CD4-positive, alpha-beta T cell treated with Interleukin-6 for 4 hours (primary cell): ENCODE results near the gene CIZ1.

Experiments
- DNase-seq: peaks from one replicate; pipeline ENCODE4 v3.0.0-alpha.2; 2020; ENCODE audit warnings: mixed read lengths

Gene CIZ1

DNA sequence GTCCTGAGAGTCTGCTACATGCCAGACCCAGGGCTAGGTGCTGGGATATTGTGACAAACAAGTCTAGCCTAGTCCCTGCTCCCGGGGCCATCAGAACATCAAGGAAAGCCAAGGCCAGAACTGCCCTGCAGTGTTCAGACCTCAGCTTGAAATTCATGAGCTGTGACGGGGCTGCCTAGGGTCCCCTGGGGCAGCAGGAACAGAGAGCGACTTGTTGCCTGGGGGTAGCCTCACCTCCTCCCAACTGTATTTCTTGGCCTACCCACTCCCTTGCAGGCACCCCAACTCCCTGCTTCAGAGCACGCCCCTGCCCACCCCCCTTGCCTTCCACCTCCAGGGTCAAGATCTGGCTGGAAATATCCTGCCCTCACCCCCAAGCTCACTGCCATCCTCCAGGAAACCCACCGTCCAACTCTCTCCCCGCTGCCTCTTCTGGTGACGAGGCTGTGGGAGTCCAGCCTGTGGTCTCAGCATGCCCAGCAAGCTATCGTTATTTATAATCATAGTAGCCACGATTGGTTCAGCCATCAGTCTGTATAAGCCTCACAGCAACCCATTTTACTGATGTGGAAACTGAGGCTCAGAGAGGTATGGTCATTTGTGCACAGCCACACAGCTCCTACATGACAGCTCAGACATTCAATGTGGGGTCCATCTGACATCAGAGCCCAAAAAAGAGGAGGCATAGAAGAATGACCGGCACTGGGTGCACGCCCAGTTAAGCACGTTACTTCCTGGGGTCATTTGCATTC lies 22.6 kb upstream of the CIZ1 start:
- no peak for DNase-seq

DNA sequence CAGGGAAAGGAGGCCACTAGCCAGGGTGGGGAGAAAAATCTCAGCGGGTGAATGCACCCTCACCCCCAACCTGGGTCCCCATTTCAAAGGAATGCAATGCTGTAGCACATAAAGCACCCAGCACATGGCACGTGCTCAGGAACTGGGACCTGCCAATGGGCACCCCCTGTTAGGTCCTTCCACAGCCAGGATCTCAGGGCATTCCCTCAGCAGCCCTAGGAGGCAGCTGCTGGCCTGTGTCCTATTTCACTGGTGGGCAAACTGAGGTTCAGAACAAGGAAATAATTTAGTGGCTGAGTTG lies 20.6 kb upstream of the CIZ1 start:
- no peak for DNase-seq

DNA sequence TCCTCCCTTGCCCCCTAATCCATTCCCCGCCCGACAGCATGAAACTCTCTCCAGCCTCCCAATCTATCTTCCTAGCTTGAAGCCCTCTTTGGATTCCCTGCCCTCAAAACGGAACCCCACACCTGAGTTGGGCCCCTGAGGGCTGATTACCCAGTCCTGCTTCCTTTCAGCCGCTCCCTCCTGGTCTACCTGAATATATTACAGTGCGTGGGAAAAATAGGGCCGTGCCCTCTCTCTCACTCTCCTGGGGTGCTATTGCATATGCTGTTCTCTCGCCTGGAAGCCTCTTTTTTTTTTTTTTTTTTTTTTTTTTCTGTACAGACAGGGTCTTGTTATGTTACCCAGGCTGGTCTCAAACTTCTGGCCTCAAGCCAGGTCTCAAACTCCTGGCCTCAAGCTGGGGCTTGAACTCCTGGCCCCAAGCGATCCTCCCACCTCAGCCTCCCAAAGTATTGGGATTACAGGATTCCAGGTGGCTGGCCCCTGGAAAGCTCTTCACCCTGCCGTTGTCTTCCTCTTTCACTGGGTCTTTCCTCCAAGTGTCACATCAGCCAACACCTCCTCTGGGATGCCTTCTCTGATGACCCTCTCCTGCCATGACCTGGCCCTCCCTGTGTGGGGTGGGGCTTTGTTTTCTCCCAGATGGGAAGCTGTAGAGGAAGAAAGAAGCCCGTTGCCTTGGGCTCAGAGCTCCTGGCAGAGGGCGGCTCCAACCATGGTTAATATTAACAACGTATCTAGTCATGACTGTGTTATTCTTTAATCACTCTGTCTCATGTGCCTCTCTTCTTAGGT lies 20.0 kb upstream of the CIZ1 start:
- DNase-seq = no peak

DNA sequence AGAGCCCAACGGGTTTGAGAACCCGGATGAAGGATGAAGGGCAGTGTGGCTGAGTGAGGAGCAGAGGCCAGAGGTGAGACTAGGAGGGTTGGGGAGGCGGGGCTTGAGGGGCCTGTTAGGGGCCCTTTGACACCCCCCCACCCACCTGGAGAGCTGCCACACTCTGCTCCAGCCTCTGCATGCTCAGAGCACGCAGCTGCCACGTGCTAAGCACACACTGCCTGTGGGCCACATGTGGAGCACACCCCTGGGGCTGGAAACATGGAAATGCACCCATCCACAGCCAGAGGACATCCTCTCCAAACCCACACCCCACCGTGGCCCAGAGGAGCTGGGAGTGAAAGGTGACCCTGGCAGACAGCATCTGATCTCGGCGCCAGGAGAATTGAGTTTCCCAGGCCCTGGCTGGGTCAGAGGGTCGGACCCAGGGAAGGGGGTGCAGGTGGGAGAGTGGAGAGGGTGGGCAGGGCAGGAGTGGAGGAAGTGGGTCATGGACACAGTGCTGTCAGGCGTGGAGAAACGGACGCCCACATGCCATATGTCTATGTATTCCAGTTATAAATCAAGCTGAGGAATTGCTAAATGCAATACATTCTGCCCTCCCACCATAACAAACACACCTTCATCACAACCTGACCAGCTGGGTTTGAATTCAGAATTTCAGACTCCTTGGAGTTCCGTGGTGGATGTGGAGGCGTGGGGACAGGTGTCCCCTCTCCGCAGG lies 17.7 kb upstream of the CIZ1 start:
- no peak for DNase-seq

DNA sequence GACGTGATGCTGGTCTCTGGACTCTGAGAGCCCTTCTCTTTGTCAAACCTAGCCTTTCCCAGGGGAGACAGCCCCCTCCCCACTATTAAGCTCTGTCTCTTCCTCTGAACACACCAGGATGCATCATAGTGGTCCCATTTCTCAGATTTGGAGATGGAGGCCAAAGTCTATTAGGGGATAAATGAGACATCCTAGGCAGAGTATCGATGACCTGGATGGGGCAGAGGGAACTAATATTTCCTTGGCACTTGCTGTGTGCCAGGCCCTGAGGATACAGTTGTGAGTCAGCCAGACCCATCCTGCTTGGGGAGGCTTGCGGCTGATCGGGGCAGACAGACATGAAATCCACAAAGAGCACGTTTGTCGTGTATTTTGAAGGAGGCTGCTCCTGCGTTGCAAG lies 17.0 kb upstream of the CIZ1 start:
- DNase-seq = no peak

DNA sequence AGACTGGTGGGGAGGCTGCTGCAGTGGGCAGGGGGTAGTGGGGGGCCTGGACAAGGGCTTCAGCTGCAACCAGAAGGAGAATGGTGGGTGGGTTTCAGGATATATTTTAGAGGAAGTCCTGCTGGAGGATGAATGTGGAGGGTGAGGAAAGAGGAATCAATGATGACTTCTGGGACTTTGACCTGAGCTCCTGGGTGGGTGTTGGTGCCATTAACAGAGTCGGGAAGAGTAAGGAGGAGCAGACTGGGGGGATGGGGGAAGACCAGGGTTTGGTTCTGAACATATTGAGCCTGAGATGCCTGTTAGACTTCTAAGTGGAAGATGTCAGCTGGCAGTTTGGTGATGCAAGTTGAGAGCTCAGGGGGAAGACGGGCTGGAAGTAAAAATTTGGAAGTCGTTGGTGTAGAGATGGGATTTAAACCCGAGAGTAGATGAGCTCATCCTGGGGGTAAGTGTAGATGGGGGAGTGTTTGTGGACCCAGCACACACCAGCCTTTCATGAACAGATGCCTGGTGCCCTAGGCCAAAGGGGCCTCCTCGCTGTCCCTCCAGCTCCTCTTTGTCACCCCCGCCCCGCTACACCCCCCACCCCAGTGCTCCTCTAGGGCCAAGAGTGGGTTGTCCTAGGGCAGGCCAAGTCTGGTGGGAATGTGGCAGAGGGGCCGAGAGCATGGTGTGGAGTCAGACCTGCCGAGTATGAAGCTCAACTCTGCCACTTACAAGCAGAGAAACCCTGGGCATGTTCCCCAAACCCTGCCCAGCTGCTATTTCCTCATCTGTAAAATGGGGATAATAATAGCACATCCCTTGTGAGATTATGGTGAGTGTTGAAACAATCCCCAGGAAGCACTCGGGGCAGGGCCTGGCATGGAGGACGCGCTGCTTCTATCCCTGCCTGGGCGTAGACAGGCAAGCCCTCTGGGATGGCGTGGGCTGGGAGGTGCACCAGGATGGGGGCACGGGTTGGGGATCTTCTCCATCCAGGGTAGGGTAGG lies 15.8 kb upstream of the CIZ1 start:
- DNase-seq = no peak

DNA sequence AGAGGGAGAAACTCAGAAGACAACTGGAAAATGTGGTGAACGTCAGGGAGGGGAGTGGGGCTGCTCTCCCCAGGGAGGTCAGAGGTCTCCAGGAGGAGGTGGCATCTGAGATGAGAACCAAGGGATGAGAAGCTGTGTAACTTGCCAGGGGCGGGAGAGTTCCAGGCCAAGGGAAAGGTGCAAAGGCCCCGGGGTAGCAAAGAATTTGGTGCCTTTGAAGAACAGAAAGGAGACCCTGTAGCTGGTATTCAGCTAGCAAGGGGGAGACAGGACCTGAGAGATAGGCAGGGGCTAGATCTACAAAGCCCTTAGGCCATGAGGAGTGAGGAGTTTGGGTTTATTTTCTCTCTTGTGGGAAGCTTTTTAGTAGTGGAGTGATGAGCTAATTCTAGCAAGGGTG lies 15.1 kb upstream of the CIZ1 start:
- DNase-seq = no peak

DNA sequence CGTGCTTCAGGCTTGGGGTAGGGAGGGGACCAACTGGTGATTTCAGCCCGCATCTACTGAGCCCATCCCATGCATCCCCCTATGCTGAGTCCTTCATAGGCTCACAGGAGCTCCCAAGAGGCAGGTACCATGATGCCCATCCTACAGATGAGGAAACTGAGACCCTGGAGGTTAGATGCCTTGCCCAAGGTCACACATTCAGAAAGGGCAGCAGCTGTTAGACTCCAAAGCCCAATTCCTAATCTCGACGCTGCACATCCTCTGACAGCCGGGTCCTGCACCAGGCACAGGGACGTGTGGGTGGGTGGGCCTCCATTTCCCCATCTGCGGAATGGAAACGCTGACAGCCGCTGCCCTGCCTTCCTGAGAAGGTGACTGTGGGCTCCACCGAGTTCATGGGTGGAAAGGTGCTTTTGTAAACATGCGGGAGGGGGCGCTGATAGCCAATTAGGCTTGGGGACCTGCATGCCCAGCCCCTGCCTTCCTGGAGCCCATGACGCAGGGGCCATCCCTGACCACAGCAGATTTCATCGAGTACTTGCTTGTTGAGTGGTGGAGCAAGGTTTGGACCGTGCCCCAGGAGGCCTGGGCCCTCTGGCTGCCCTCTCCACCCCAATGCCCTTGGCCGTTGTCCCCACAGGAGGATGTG lies 14.0 kb upstream of the CIZ1 start:
- no peak for DNase-seq

DNA sequence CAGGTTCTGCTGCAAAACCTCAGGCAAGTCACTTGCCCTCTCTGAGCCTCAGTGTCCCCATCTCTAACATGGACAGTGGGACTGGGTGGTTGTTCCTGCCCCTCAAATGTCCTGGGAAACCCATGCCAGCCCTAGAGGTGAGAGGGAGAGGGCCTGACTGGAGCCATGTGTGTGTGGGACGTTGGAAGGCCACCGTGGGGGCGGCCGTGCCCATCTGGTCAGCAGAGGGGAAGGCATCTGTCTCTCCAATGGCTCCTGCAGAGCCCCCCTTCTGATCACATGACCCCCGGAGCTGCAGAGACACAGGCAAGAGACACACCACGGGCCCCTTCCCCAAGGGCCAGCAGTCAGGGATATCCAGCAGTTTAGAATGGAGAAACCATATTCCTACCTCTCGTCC lies 13.5 kb upstream of the CIZ1 start:
- no peak for DNase-seq

DNA sequence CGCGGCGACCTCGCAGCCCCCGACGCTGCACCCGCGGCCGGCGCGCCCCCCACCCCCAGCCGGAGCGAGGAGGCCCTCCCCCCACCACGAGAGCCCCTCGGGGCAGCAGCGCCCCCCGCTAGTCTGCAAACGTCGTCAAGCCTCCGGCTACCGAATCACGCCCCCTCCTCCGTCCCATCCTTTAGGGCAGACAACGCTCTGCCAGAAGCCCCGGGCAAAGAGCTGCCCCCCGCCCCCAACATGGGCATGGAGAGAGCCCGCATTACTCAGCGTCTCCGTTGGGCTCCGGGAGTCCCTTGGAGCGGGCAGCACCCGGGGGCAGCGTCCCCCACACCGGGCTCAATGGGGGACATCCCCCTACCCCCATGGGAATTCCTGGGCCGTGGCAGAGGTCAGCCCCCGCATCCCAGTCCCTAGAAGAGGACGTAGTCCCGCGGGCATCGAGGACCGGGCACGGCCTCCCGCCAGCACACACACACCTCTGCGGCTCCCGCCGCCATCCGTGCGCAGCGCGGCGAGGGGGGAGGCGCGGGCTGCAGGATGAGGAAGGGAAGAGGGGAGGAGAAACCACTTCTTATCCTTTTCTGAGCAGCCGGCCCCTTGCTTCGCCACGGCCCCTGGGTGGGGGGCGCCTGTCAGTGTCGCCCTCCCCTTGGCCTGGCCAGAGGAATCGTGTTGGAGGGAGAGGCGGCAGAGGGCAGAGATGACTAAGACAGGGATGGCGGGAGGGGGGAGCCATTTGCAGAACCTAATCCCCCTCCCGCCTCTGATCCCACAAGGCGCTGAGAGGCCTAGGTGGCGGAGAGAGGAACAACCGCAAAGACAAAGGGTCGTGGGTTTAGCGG lies 12.6 kb upstream of the CIZ1 start:
- DNase-seq = peak; percentile 26

DNA sequence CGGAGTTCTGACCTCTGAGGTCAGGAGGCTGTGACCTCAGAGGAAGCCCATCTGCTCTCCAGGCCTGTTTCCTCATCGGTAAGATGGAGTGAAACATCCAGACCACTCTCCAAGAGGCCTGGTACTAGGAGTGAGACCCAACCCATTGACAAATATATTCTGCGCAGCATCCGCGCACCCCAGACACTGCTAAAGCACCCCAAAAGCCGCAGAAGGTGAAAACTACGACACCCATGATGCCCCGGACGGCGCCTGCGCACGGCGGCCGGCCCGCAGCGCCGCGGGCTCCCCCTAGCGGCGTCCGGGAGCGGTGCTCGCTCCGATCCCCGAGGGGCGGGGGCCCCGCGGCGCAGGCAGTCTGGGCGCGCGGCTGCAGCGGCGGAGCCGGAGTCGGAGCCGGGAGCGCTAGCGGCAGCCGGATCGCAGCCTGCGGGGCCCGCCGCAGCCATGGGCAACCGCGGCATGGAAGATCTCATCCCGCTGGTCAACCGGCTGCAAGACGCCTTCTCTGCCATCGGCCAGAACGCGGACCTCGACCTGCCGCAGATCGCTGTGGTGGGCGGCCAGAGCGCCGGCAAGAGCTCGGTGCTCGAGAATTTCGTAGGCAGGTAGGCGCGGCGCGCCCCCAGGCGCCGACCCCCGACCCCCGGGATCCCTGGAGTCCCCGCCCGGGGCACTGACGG lies 11.8 kb upstream of the CIZ1 start, which contains the start of gene DNM1:
DNM1 (plus strand) TSS at position 356 of the 683 bp plus-strand sequence; CDS start at position 448, 92 bp downstream.
- peak; percentile 75 for DNase-seq

DNA sequence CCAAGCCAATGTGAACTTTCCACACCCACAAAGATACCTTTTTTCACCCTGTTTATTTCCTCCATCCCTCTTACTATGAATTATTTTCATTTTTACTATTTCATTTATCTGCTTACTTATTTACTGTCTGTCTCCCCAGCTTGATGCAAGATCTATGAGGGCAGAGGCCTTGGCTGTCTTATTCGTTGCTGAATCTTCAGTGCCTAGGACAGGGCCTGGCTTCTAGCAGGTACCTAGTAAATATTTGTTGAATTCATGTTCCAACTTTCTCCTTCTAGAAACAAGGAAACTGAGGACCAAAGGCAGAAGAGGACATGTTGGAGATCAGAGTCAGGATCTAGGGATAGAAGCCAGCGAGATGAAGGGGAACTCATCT lies 11.3 kb upstream of the CIZ1 start:
- no peak for DNase-seq

DNA sequence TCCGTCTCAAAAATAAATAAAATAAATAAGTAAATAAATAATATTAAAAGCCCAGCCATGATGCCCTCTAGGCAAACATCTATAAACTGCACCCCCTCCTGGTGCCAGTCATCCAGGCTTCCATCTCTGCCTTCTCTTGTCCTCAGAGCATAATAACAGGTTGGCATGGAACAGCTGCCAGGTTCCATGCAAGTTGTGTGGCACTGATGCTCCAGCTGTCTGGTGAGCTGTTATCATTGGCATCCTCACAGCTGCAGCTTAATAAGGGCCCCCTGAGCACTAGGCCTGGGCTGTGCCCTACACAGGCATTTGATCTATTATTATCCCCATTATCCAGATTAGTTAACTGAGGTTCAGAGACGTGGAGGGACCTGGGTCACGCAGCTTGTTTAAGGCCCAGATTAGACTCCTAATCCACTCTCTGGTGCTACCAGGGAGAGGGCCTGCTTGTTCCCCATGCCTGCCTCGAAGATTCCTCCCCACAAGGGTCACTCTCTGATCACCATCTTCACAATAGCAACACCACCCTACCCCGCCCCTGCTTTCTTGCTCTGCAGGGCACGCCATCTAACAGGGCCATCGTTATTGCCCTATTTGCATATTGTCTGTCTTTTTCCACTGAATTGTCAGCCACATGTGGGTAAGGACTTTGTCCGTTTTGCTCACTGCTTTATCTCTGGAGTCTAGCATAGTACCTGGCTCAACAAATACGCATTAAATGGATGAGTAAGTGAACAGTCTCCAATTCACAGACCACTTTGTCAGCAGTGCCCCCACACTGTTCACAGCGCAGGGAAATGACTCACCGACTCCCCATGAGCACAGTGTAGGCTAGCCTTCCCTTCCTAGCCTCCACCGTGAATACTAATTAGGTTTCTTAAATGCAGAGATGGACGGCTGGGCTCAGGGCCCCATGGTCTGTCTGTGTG lies 10.3 kb upstream of the CIZ1 start:
- no peak for DNase-seq

DNA sequence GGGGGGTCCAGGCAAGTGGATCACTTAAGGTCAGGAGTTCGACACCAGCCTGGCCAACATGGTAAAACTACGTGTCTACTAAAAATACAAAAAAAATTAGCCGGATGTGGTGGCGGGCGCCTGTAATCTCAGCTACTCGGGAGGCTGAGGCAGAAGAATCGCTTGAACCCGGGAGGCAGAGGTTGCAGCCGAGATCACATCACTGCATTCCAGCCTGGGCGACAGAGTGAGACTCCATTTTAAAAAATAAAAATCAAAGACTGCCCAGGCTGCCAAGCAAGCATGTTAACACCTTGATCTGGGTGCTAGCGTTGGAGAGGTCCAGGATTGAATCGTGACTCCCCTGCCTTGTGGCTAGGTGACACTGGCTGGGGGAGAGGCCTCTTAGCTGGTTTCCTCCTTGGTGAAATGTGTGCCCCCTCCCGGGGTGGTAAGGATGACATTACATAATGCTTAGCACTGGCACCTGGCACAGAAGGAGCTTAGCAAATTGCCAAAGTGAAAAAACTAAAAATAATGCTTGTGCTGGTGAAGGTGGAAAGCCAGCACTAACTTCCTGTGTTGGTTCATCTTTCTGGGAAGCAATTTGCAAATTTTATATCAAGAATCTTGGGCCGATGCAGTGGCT lies 2.2 kb upstream of the CIZ1 start:
- DNase-seq = no peak

DNA sequence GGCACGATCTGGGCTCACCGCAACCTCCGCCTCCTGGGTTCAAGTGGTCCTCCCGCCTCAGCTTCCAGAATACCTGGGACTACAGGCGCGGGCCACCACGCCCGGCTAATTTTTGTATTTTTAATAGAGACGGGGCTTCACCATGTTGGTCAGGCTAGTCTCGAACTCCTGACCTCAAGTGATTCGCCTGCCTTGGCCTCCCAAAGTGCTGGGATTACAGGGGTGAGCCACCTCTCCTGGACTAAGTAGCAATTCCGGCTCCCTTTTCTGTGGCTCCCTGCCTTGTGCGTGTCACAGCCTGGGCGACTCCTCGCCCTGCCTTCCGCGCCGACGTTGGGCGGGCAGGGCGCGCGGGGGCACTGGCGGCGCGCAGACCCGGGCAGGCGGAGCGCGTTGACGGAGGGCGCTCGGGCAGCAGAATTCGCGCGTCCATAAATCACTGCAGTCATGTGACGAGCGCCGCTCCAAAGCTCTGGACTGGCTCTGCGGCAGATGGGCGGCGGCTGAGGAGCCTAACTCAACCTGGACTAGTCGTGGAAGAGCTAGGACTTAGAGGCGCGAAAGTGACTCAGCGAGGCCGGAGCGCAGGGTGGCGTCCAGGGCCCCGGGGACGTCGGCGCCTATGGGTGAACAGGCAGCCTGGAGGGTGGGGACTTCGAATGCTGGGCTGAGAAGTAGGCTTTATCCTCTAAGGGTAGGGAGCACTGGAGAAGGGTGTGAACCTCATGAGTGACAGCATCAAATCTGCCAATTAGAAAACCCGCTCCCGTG lies 1.4 kb upstream of the CIZ1 start:
- peak; percentile 68 for DNase-seq

DNA sequence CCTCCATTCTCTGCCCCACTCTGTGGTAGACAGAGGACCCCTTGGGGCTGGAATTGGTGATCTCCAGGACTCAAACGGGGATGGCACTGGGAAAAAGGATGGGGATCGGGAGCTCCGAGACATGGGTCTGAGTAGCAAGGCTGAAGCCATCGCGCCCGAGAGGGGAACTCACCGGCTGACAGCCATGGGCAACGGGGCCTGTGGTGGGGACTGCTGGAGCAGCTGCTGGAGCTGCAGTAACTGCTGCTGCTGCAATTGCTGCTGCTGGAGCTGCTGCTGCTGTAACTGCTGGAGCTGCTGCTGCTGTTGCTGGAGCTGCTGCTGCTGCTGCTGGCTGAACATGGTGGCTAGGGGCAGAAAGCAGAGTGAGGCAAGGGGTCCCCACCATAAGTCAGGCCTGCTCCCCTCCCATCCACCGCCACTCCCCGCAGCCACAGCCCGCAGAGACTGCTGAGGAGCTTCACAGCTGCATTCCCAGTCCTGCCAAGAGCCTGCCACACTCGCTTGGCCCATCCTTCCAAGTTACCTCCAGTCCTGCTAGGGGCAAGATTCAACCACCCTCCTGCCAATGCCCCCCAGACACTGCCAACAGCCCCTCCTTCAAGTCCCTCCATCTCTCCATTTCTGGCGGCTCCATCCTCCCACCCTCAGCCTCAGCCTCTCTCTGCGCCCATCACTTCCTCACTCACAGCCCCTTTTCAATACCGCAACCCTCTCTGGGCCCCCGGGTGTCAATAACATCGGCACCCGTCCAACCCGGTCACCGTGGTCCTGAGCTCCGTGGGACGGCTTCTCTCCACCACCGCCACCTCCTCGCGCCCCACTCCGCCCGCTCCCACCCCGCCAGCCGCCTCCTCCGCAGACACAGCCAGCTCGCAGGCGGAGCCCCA lies 611 bp downstream of the CIZ1 start:
- DNase-seq = peak; percentile 5

DNA sequence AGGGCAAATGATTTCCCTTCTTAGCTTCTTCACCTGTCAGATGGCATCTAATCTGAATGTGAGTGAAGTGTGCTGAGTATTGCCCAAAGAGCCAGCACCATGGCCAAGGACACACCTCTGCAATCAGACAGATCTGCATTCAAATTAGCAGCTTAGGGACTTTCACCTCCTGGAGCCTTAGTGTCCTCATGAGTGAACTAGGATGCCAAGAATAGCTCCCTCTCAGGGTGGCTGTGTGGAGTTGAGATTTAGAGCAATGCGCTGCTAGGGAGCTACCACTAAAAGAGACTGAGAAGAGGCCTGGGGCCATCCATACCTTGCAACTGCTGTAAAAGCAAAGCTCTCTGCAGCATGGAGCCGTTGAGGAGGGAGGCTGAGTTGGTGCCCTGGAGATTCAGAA lies 1.4 kb downstream of the CIZ1 start:
- DNase-seq = no peak
